Fibroblast of lung (primary cell): ENCODE measurements around the gene PRLR.

Experiments
- EZH2 ChIP-seq: IDR thresholded peaks from 2 replicates; pipeline ENCODE4 v1.5.1; 2012; ENCODE audit warnings: low read length, control low read depth, mild to moderate bottlenecking; ENCODE audit errors: missing control alignments
- TF ChIP-seq, protein P1 (sequence below), 2 donors: IDR thresholded peaks in 1 of 2; conservative IDR thresholded peaks in 1 of 2; 1 replicate in 1 of 2; 2 replicates in 1 of 2; pipeline ENCODE4 v1.5.1; 2011 to 2012; ENCODE audit warnings: low read length in 2 of 2, control low read depth in 1 of 2, inconsistent platforms in 1 of 2, low read depth in 1 of 2, mild to moderate bottlenecking in 1 of 2

DNA sequence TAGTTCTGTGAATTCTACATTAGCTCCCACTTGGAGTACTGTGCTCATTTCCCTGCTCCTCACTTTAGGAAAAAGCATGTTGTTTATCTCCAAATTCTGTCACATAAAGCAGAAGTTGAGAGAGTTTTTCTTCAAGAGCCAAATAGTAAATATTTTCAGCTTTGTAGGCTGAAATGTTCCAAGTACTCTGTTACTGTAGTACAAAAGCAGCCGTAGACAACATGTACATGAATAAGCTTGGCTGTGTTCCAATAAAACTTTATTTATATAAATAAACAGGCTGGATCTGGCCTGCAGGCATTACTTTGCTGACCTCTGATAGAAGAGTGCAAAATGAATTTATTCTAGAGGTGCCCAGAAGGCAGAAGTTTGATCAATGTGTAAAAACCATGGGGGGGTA is 109.6 kb downstream of the PRLR start:
- TF ChIP-seq, protein P1, sequence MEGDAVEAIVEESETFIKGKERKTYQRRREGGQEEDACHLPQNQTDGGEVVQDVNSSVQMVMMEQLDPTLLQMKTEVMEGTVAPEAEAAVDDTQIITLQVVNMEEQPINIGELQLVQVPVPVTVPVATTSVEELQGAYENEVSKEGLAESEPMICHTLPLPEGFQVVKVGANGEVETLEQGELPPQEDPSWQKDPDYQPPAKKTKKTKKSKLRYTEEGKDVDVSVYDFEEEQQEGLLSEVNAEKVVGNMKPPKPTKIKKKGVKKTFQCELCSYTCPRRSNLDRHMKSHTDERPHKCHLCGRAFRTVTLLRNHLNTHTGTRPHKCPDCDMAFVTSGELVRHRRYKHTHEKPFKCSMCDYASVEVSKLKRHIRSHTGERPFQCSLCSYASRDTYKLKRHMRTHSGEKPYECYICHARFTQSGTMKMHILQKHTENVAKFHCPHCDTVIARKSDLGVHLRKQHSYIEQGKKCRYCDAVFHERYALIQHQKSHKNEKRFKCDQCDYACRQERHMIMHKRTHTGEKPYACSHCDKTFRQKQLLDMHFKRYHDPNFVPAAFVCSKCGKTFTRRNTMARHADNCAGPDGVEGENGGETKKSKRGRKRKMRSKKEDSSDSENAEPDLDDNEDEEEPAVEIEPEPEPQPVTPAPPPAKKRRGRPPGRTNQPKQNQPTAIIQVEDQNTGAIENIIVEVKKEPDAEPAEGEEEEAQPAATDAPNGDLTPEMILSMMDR (conservative IDR thresholded peaks at IDR 0.05 in 1 of 2, IDR thresholded peaks at IDR 0.05 in 1 of 2; ENCODE audit: low read depth in 1 of 2, low read length in 2 of 2): no peak
- no peak for TF ChIP-seq EZH2
